PC-3 (cell line): Measurements from ENCODE around the gene MGAT5.

Experiments
- EZH2 ChIP-seq: fragments of 300-600 bp; sonication (generic); IDR thresholded peaks from one replicate; pipeline ENCODE4 v1.6.1; 2017; ENCODE audit warnings: antibody characterized with exemption, mild to moderate bottlenecking, low read length; ENCODE audit not compliant: unreplicated experiment
- EZH2phosphoT487 ChIP-seq: fragments of 300-600 bp; sonication (generic); IDR thresholded peaks from 2 replicates; pipeline ENCODE4 v1.6.1; 2018; ENCODE audit warnings: mild to moderate bottlenecking, antibody characterized with exemption, low read length, borderline replicate concordance
- TF ChIP-seq, protein P1 (sequence below): fragments of 300-600 bp; sonication (generic); conservative IDR thresholded peaks from 2 replicates; pipeline ENCODE4 v1.5.1; 2017; ENCODE audit warnings: antibody characterized with exemption, low read depth, mild to moderate bottlenecking, low read length

DNA sequence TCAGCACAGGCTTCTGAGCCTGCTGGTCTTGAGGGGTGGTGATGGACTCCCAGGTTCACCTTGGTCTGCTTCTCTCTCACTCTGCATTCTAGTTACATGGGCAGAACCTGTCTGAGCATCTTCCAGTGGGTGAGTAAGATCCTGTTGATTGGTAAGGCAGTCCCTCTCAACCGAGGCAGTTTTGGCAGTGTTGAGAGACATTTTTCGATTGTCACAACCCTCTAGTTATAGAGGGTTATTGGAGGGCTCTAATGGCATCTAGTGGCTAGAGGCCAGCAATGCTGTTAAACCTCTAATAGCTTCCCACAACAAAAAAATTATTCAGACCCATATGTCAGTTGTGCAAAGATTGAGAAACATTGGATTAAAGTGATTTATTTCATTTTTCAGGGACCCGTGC is 9.3 kb upstream of the MGAT5 start:
- TF ChIP-seq, protein P1, sequence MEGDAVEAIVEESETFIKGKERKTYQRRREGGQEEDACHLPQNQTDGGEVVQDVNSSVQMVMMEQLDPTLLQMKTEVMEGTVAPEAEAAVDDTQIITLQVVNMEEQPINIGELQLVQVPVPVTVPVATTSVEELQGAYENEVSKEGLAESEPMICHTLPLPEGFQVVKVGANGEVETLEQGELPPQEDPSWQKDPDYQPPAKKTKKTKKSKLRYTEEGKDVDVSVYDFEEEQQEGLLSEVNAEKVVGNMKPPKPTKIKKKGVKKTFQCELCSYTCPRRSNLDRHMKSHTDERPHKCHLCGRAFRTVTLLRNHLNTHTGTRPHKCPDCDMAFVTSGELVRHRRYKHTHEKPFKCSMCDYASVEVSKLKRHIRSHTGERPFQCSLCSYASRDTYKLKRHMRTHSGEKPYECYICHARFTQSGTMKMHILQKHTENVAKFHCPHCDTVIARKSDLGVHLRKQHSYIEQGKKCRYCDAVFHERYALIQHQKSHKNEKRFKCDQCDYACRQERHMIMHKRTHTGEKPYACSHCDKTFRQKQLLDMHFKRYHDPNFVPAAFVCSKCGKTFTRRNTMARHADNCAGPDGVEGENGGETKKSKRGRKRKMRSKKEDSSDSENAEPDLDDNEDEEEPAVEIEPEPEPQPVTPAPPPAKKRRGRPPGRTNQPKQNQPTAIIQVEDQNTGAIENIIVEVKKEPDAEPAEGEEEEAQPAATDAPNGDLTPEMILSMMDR, result no peak
- TF ChIP-seq EZH2, result no peak
- TF ChIP-seq EZH2phosphoT487, result no peak
